Uterus (tissue), 2 donors: Measurements from ENCODE around the gene L1TD1.

ENCODE experiments used
- CTCF ChIP-seq, 4 experiments: fragments of 200-600 bp in 2 of 4; fragments of 450-650 bp in 2 of 4; sonication (generic) in 2 of 4; IDR thresholded peaks; one replicate each; pipeline ENCODE4 v1.5.1; 2016 to 2019; ENCODE audit warnings: antibody characterized with exemption in 4 of 4, mild to moderate bottlenecking in 2 of 4, moderate library complexity in 1 of 4
- POLR2A ChIP-seq, 2 donors: fragments of 450-650 bp; IDR thresholded peaks; one replicate each; pipeline ENCODE4 v1.6.1; 2016; ENCODE audit warnings: antibody characterized with exemption in 2 of 2, mild to moderate bottlenecking in 1 of 2, moderate library complexity in 1 of 2

GRCh38 chr1:62188111-62188510, 6.5 kb upstream of the L1TD1 start:
- TF ChIP-seq CTCF (IDR thresholded peaks at IDR 0.05) (no peak), POLR2A (IDR thresholded peaks at IDR 0.05) (no peak)
